ENCODE measurements around the gene SMG6.
"Not testable (repeated sequence)": the region's sequence is repeated elsewhere in the genome, so short reads cannot be mapped to it uniquely, and the experiment has no call there.

The SMG6 gene

GRCh38 chr17:2174468-2175293 lies 128.9 kb downstream of the SMG6 start:
- DNase-seq, result no peak

- DNase-seq, result no peak
Measured at GRCh38 chr17:2174014-2174413, 129.6 kb downstream of the SMG6 start.

- no peak for DNase-seq
Measured at GRCh38 chr17:2172999-2173398, 130.6 kb downstream of the SMG6 start.

DNA sequence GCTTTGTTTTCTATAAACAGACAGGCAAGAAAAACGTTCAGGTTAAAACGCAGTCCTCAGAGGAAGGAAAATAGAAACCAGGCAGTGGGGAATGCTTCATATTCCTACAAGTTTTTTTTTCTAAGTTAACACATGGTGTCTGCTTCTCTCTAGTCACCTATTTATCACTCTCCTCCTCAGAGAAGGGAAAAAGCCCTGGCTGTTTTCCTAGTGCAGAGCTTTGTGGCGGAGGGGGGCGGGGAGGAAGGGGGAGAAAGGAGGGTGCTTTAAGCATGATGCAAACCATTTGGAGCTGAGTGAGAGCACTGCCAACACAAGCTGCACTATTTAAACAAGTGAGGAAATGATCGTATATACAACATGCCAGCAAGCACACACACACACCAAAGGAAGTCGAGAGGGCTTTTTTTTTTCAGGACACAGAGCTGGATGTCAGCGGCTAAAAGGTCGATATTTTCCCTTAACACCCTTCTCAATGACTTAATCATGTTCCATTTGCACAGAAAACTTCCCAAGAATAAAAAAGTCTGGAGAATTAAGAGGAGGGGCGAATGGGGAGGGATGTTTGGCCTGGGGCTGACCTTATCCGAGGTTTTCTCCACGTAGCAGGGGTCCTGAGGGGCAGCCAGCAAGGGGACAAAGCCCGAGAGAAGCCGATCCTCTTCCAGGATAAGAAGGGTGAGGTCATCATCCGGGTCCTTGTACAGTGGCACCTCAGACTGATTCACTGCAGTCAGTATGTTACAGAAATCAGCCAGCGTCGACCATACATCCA lies 131.3 kb downstream of the SMG6 start:
- no peak for DNase-seq

DNA sequence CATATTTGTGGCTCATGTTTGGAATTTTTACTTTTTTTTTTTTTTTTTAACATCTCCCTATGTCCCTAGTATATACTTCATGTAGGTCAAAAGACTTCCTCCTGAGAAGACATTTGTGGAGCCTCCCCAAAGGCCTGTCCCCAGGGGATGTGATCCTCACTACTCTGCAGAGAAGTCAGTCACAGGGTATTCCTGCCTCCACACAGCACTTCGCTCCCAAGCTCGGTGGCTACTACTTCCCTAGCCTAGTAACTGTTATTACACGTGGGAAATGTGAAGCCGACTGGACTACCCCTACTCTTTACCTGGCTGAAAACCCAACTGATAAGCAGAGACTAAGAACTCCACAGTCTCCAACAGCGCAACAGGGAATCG lies 131.9 kb downstream of the SMG6 start:
- no peak for DNase-seq

DNA sequence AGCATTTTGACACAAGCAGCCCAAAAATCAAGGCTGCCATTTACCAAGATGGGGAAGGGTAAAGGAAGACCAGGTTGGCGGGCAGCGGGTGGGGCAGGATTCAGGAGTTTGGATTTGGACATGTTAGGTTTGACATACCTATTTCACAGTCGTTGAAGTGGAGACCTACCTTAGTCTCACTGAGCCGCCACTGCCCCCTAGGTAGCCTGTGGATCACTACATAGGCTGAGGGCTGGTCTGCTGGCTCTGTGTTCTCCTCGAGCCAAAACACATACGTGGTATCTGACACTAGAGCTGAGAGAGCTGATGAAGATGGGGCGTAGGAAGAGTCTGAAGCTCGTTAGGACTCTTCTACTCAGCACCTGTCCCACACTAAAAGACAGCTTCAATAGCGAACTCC lies 133.6 kb downstream of the SMG6 start:
- no peak for DNase-seq

DNA sequence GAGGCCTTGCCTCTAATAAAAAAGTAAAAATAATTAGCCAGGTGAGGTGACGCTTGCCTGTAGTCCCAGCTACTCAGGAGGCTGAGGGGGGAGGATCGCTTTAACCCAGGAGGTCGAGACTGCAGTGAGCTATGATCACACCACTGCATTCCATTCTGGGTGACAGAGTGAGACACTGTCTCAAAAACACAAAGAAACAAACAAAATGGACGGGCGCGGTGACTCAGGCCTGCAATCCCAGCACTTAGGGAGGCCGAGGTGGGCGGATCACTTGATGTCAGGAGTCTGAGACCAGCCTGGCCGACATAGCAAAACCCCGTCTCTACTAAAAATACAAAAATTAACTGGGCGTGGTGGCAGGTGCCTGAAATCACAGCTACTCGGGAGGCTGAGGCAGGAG lies 137.9 kb downstream of the SMG6 start:
- not testable (repeated sequence) for DNase-seq

DNA sequence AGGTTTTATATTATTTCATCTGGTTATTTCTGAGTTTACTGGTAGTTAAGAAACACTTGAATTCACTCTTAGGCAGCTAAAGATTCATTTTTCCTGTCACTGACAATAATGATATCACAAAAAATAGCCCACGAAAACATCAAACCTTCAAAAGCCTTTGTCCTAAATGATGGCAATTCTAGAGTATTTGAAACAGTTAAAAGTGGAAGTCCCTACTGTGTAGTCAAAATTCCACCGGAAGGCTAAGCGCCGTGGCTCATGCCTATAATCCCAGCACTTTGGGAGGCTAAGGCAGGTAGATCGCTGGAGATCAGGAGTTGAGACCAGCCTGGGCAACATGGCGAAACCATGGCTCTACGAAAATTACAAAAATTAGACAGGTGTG lies 145.2 kb downstream of the SMG6 start:
- no peak for DNase-seq

DNA sequence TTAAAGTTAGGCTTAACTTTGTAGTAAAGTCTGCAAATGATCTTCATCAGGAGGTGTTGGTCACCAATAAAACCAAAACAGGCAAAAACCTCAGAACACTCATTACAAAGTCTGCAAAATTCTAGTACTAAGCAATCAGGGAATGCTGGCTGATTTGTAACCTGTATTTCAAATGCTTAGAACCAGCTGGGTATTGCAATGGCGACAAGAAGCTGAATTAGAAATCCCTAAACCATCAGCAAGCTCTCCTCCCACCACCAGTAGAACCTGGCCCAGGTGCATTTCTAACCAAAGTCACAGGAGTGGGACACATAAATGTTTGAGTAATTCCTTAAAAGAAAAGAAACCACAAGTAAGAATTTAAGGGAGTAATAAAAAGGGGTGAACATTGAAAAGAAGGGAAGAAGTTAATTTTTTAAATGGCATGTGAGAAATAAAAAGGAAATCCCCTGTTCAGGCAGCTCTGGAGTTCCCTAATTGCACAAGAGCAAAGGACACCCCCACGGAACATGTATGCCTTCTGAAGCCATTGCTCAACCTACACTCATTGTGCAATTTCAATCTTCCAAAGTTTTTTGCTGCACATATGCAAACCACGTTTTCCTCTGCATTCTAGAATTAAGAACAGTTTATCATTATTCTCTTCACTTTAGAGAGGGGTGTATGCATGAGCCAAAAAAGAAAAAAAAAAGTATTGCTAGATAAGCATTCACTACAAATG lies 145.8 kb downstream of the SMG6 start:
- no peak for DNase-seq

GRCh38 chr17:2157081-2157480 lies 146.5 kb downstream of the SMG6 start:
- DNase-seq, result no peak

DNA sequence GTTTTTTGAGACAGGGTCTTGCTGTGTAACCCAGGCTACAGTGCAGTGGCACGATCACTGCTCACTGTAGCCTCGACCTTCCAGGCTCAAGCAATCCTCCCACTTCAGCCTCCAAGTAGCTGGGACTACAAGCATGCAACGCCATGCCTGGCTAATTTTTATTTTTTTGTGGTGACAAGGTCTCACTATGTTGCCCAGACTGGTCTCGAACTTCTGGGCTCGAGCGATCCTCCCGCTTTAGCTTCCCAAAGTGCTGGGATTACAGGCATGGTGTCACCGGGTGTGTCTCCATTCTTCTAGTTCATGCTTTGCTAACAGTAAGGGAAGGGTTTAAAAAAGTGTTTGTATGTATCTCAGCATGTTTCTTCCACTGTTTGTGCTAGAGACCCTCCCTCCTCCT lies 146.9 kb downstream of the SMG6 start:
- DNase-seq, result no peak

GRCh38 chr17:2155573-2155972 lies 148.0 kb downstream of the SMG6 start:
- no peak for DNase-seq

GRCh38 chr17:2151358-2152033 lies 152.1 kb downstream of the SMG6 start:
- DNase-seq, result no peak

GRCh38 chr17:2150806-2151205 lies 152.8 kb downstream of the SMG6 start:
- no peak for DNase-seq

DNA sequence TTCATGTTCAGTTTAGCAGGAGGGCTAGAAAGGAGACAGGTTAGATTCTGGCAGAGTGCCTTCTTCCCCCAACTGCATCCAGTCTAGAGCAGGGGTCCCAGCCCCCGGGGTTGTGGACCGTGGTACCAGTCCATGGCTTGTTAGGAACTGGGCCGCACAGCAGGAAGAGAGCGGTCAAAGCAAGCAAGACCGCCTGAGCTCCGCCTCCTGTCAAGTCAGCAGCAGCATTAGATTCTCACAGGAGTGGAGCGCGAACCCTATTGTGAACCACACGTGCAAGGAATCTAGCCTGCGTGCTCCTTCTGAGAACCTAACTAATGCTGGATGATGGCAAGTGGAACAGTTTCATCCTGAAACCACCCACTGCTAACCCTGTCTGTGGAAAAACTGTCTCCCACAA lies 153.7 kb downstream of the SMG6 start:
- no peak for DNase-seq

DNA sequence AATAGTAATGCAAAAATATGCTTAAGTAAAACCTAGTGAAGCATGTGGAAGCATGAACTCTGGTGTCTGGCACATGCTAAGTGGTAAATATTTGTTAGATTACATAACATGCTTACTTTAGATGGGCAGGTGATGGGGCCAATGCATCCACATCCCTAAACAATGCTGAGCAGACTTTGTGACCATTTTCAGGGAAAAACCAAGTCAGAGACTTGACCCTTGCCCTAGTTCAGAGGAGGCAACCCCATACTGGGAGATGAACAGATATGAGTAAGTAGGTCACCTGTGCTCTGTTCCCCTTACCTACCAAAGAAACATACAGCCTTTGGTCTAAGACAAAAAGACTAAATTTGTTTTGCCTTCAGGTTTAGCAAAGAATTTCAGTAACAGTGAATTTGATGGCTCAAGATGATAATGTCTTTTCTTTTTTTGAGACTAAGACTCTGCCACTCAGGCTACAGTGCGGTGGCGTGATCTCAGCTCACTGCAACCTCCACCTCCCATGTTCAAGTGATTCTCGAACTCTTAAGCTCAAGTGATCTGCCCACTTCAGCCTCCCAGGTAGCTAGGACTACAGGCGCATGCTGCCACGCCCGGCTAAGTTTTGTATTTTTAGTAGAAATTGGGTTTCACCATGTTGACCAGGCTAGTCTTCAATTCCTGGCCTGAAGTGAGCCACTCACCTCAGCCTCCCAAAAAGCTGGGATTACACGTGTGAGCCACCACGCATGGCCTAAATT lies 157.3 kb downstream of the SMG6 start:
- no peak for DNase-seq

GRCh38 chr17:2144701-2145100 lies 158.9 kb downstream of the SMG6 start:
- no peak for DNase-seq

- no peak for DNase-seq
Measured at GRCh38 chr17:2143332-2143731, 160.3 kb downstream of the SMG6 start.

DNA sequence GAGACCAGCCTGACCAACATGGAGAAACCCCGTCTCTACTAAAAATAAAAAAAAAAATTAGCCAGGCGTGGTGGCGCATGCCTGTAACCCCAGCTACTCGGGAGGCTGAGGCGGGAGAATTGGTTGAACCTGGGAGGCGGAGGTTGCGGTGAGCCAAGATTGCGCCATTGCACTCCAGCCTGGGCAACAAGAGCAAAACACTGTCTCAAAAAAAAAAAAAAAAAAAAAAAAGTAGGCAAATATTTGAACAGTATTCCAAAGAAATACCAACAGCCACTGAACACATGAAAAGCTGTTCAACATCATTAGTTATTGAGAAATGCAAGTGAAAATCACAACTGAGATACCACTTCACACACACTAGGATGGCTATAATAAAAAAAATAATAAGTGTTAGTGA lies 160.9 kb downstream of the SMG6 start:
- not testable (repeated sequence) for DNase-seq

DNA sequence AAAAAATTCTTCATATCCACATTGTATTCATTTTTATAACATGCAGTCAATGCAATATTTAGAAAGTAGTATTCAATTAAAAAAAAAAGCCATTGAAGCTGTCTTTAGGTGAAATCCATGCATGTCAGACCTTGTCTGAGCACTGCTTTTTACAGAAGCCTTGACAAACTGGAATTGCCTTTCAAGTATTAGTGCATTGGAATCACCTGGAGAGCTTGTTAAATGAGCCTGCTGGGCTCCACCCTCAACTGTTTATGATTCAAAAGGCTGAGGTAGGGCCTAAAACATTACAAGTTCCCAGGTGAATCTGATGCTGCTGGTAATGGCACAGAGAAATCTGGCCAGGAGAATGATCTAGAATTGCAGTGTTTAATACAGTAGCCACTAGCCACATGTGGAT lies 162.9 kb downstream of the SMG6 start:
- DNase-seq, result no peak

GRCh38 chr17:2138761-2139160 lies 164.8 kb downstream of the SMG6 start:
- no peak for DNase-seq

GRCh38 chr17:2138318-2138717 lies 165.3 kb downstream of the SMG6 start:
- no peak for DNase-seq
